Gastroesophageal sphincter (tissue), 4 donors: ENCODE measurements around the gene NUP93. TPM values are rescaled to one million over a fixed set of nuclear protein-coding genes. Genes with fewer than 3 reads are reported as not detected.

Experiments used
- ATAC-seq: fragments of 150-250 bp; one replicate; pipeline ENCODE4 v1.9.1; 2016; ENCODE audit warnings: mild to moderate bottlenecking, moderate library complexity
- H3K27ac ChIP-seq, 4 donors: fragments of 200-600 bp; sonication (generic) in 3 of 4; 1 replicate in 3 of 4; 2 replicates in 1 of 4; pipeline ENCODE4 v1.5.1; 2016 to 2019
- H3K27me3 ChIP-seq: fragments of 200-600 bp; sonication (generic); one replicate; pipeline ENCODE4 v1.5.1; 2019
- H3K36me3 ChIP-seq, 2 donors: fragments of 200-600 bp; sonication (generic); one replicate each; pipeline ENCODE4 v1.5.1; 2019; ENCODE audit warnings: control low read depth in 1 of 2
- H3K4me1 ChIP-seq, 3 donors: fragments of 200-600 bp; sonication (generic); 1 replicate in 2 of 3; 2 replicates in 1 of 3; pipeline ENCODE4 v1.5.1; 2016 to 2019; ENCODE audit warnings: control low read depth in 2 of 3
- H3K4me3 ChIP-seq, 2 donors: fragments of 200-600 bp; sonication (generic); one replicate each; pipeline ENCODE4 v1.5.1; 2019; ENCODE audit warnings: mild to moderate bottlenecking in 1 of 2, moderate library complexity in 1 of 2
- H3K9me3 ChIP-seq, 3 donors: fragments of 200-600 bp; sonication (generic); one replicate each; pipeline ENCODE4 v1.5.1; 2017 to 2019; ENCODE audit warnings: control low read depth in 2 of 3
- EP300 ChIP-seq: sonication (generic); formaldehyde crosslinking; IDR thresholded peaks from one replicate; pipeline ENCODE4 v1.6.1; 2017; ENCODE audit warnings: antibody characterized with exemption, mild to moderate bottlenecking
- POLR2A ChIP-seq, 2 donors: fragments of 450-650 bp; IDR thresholded peaks; one replicate each; pipeline ENCODE4 v1.6.1; 2017; ENCODE audit warnings: antibody characterized with exemption in 2 of 2, mild to moderate bottlenecking in 2 of 2, moderate library complexity in 1 of 2
- POLR2AphosphoS5 ChIP-seq: sonication (generic); formaldehyde crosslinking; IDR thresholded peaks from one replicate; pipeline ENCODE4 v1.6.1; 2017; ENCODE audit warnings: antibody characterized with exemption
- WGBS, 2 donors: methylation state at CpG; one replicate each; pipeline ENCODE4 v1.1.5; 2018; ENCODE audit warnings: low coverage in 1 of 2; 5-methylcytosine and 5-hydroxymethylcytosine counted together
- total RNA-seq, 4 donors: library from RNA; depleted of rRNA; stranded (reverse); fragments of >200 nt; gene quantifications; one replicate each; pipeline ENCODE4 v1.1.0, GENCODE V29; 2016
- TF ChIP-seq, protein P1 (sequence below), 4 experiments: fragments of 200-600 bp in 2 of 4; fragments of 450-650 bp in 2 of 4; sonication (generic) in 1 of 4; IDR thresholded peaks; one replicate each; pipeline ENCODE4 v1.5.1; 2017 to 2019; ENCODE audit warnings: antibody characterized with exemption in 4 of 4, mild to moderate bottlenecking in 2 of 4, moderate library complexity in 2 of 4

The NUP93 gene
- total RNA-seq, 4 donors from 2014 or later: 37.6 to 39.3 (median 38.9) TPM

GRCh38 chr16:56787167-56787566 is 57.2 kb downstream of the NUP93 start:
- Histone ChIP-seq H3K4me1 (peaks cover 0 to 7% (median 0%) of the 10 kb centered on the region in 3 donors), H3K9me3 (no peaks in the 10 kb centered on the region), H3K27ac (no peak overlapping the region), H3K36me3 (no peaks in the 10 kb centered on the region), H3K4me3 (no peak overlapping the region), H3K27me3 (no peaks in the 10 kb centered on the region)
- no peak for ATAC-seq
- whole genome bisulfite sequencing, 2 donors: 78 to 86% methylated on average over 5 to 6 of the region's 6 CpGs
- no peak for TF ChIP-seq POLR2A (IDR thresholded peaks at IDR 0.05)
- TF ChIP-seq, protein P1, sequence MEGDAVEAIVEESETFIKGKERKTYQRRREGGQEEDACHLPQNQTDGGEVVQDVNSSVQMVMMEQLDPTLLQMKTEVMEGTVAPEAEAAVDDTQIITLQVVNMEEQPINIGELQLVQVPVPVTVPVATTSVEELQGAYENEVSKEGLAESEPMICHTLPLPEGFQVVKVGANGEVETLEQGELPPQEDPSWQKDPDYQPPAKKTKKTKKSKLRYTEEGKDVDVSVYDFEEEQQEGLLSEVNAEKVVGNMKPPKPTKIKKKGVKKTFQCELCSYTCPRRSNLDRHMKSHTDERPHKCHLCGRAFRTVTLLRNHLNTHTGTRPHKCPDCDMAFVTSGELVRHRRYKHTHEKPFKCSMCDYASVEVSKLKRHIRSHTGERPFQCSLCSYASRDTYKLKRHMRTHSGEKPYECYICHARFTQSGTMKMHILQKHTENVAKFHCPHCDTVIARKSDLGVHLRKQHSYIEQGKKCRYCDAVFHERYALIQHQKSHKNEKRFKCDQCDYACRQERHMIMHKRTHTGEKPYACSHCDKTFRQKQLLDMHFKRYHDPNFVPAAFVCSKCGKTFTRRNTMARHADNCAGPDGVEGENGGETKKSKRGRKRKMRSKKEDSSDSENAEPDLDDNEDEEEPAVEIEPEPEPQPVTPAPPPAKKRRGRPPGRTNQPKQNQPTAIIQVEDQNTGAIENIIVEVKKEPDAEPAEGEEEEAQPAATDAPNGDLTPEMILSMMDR (IDR thresholded peaks at IDR 0.05): no peak
- no peak for TF ChIP-seq EP300
- TF ChIP-seq POLR2AphosphoS5: no peak

- Histone ChIP-seq H3K36me3 (no peaks in the 10 kb centered on the region), H3K27me3 (no peaks in the 10 kb centered on the region), H3K27ac (no peak overlapping the region), H3K9me3 (no peaks in the 10 kb centered on the region), H3K4me3 (no peak overlapping the region), H3K4me1 (peaks cover 0 to 7% (median 0%) of the 10 kb centered on the region in 3 donors)
- TF ChIP-seq POLR2A (IDR thresholded peaks at IDR 0.05) (no peak), POLR2AphosphoS5 (no peak), EP300 (no peak)
- TF ChIP-seq, protein P1 (IDR thresholded peaks at IDR 0.05): no peak
- no peak for ATAC-seq
- 72 to 83% methylated on average over 3 to 4 of the region's 4 CpGs for WGBS, 2 donors
These were observed 58.5 kb downstream of the NUP93 start for GRCh38 chr16:56788435-56788834.

- Histone ChIP-seq H3K27ac (no peak overlapping the region), H3K27me3 (no peaks in the 10 kb centered on the region), H3K9me3 (no peaks in the 10 kb centered on the region), H3K4me3 (no peak overlapping the region), H3K36me3 (no peaks in the 10 kb centered on the region), H3K4me1 (peaks cover 0 to 7% (median 0%) of the 10 kb centered on the region in 3 donors)
- no peak for ATAC-seq
- TF ChIP-seq, protein P1 (IDR thresholded peaks at IDR 0.05): peak in 2 of 4 experiments; percentile 38 to 55
- no peak for TF ChIP-seq POLR2AphosphoS5
- WGBS, 2 donors: 91 to 94% methylated on average over 4 to 5 of the region's 5 CpGs
These were observed 59.4 kb downstream of the NUP93 start for GRCh38 chr16:56789360-56789759.

- no peaks in the 10 kb centered on the region for H3K27me3 ChIP-seq
- TF ChIP-seq, protein P1 (IDR thresholded peaks at IDR 0.05): no peak
- no peak for TF ChIP-seq POLR2A (IDR thresholded peaks at IDR 0.05)
- TF ChIP-seq EP300: no peak
- TF ChIP-seq POLR2AphosphoS5: no peak
- no peak overlapping the region for H3K4me3 ChIP-seq
- H3K36me3 ChIP-seq: no peaks in the 10 kb centered on the region
- H3K27ac ChIP-seq: no peak overlapping the region
- H3K4me1 ChIP-seq: no peaks in the 10 kb centered on the region
- no peak for ATAC-seq
- no peaks in the 10 kb centered on the region for H3K9me3 ChIP-seq
These were observed 63.0 kb downstream of the NUP93 start for GRCh38 chr16:56792967-56793366.

DNA sequence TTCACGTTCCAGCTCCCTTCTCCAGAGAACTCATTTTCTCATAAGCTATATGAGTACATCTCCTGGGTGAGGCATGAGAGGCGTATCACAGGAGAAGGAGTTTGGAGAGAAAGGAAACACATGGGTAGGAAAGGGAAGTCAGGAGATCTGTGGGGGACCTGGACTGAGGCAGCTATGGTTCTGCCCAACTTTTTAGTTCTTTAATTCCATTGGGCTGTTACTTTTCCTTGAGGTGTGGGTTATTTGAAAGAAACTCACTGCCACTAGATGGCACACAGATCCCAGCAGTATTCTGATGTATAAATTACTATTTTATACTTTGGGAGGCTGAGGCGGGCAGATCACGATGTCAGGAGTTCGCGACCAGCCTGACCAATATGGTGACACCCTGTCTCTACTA is 63.6 kb downstream of the NUP93 start:
- Histone ChIP-seq H3K36me3 (no peaks in the 10 kb centered on the region), H3K27ac (no peak overlapping the region), H3K9me3 (no peaks in the 10 kb centered on the region), H3K27me3 (no peaks in the 10 kb centered on the region), H3K4me1 (no peaks in the 10 kb centered on the region), H3K4me3 (no peak overlapping the region)
- WGBS, 2 donors: 70% methylated on average over 6 of the region's 6 CpGs; no CpG with 5 or more reads in 1 of the 2 donors
- TF ChIP-seq POLR2A (IDR thresholded peaks at IDR 0.05): no peak
- TF ChIP-seq POLR2AphosphoS5: no peak
- TF ChIP-seq, protein P1 (IDR thresholded peaks at IDR 0.05): no peak
- no peak for TF ChIP-seq EP300
- no peak for ATAC-seq
